Esophagus muscularis mucosa (tissue), 4 donors: ENCODE data around the gene CNTNAP2. TPM values are rescaled to one million over a fixed set of nuclear protein-coding genes. Genes with fewer than 3 reads are reported as not detected.

Experiments
- DNase-seq: peaks from one replicate; pipeline ENCODE4 v3.0.0-alpha.2; 2017; ENCODE audit errors: extremely low spot score
- H3K27ac ChIP-seq, 4 donors: fragments of 200-600 bp; sonication (generic); replicated peaks in 1 of 4; 1 replicate in 3 of 4; 2 replicates in 1 of 4; pipeline ENCODE4 v1.5.1; 2016 to 2019; ENCODE audit warnings: mild to moderate bottlenecking in 1 of 4
- H3K27me3 ChIP-seq, 4 donors: fragments of 200-600 bp; sonication (generic); one replicate each; pipeline versions ENCODE4 v1.5.1 to v1.6.0; 2016 to 2019
- H3K36me3 ChIP-seq, 4 donors: fragments of 200-600 bp; sonication (generic); one replicate each; pipeline ENCODE4 v1.5.1; 2016 to 2019
- H3K4me1 ChIP-seq, 4 donors: fragments of 200-600 bp; sonication (generic); one replicate each; pipeline ENCODE4 v1.5.1; 2016 to 2019
- H3K4me3 ChIP-seq, 4 donors: fragments of 200-600 bp; sonication (generic); 1 replicate in 2 of 4; 2 replicates in 2 of 4; pipeline ENCODE4 v1.5.1; 2016 to 2019; ENCODE audit warnings: mild to moderate bottlenecking in 4 of 4, moderate library complexity in 1 of 4
- H3K9me3 ChIP-seq, 4 donors: fragments of 200-600 bp; sonication (generic); 1 replicate in 3 of 4; 2 replicates in 1 of 4; pipeline ENCODE4 v1.5.1; 2016 to 2019
- CTCF ChIP-seq, 3 experiments: fragments of 200-600 bp in 2 of 3; fragments of 450-650 bp in 1 of 3; sonication (generic) in 2 of 3; IDR thresholded peaks; one replicate each; pipeline ENCODE4 v1.5.1; 2017 to 2019; ENCODE audit warnings: antibody characterized with exemption in 3 of 3, mild to moderate bottlenecking in 2 of 3, moderate library complexity in 1 of 3
- EP300 ChIP-seq: sonication (generic); formaldehyde crosslinking; IDR thresholded peaks from one replicate; pipeline ENCODE4 v1.6.1; 2017; ENCODE audit warnings: antibody characterized with exemption
- POLR2A ChIP-seq: fragments of 450-650 bp; IDR thresholded peaks from one replicate; pipeline ENCODE4 v1.6.1; 2017; ENCODE audit warnings: antibody characterized with exemption, moderate library complexity, mild to moderate bottlenecking, low read depth
- POLR2AphosphoS5 ChIP-seq, 2 donors: sonication (generic); formaldehyde crosslinking; IDR thresholded peaks; one replicate each; pipeline ENCODE4 v1.6.1; 2017; ENCODE audit warnings: antibody characterized with exemption in 2 of 2
- WGBS: methylation state at CpG from one replicate; pipeline ENCODE4 v1.1.5; 2018; 5-methylcytosine and 5-hydroxymethylcytosine counted together
- intact Hi-C: fragments of 100-400 bp; cut with DNase I; formaldehyde crosslinking; loops from one replicate; pipeline ENCODE4 v1.15.1; 2023
- total RNA-seq, 4 donors: library from RNA; depleted of rRNA; stranded (reverse); fragments of >200 nt; gene quantifications; one replicate each; pipeline versions ENCODE4 v1.1.0 to v1.2.1, GENCODE V29; 2016

Gene CNTNAP2
- total RNA-seq, 4 donors from 2014 or later, result 1.2 to 2.9 (median 1.9) TPM

GRCh38 chr7:148105853-148106252 lies 1989.3 kb downstream of the CNTNAP2 start:
- 88% methylated on average over 1 of the region's 1 CpG for WGBS
- DNase-seq, result no peak
- no peaks in the 10 kb centered on the region for H3K36me3 ChIP-seq
- no peak overlapping the region for H3K27ac ChIP-seq
- H3K9me3 ChIP-seq, result no peaks in the 10 kb centered on the region
- H3K27me3 ChIP-seq, result no peaks in the 10 kb centered on the region
- no peaks in the 10 kb centered on the region for H3K4me1 ChIP-seq
- intact Hi-C loops, result no loop called here
- no peak overlapping the region for H3K4me3 ChIP-seq
- TF ChIP-seq POLR2A (no peak), EP300 (no peak), CTCF (IDR thresholded peaks at IDR 0.05) (no peak), POLR2AphosphoS5 (IDR thresholded peaks at IDR 0.05) (no peak)

GRCh38 chr7:148107443-148108127 lies 1991.0 kb downstream of the CNTNAP2 start:
- 95% methylated on average over 6 of the region's 6 CpGs for WGBS
- H3K4me1 ChIP-seq, result no peaks in the 10 kb centered on the region

GRCh38 chr7:148108381-148108780 lies 1991.8 kb downstream of the CNTNAP2 start:
- Histone ChIP-seq H3K27ac (no peak overlapping the region), H3K27me3 (no peaks in the 10 kb centered on the region), H3K9me3 (no peaks in the 10 kb centered on the region), H3K4me3 (no peak overlapping the region), H3K4me1 (no peaks in the 10 kb centered on the region), H3K36me3 (no peaks in the 10 kb centered on the region)
- TF ChIP-seq EP300, result no peak
- TF ChIP-seq CTCF (IDR thresholded peaks at IDR 0.05), result no peak
- no peak for TF ChIP-seq POLR2AphosphoS5 (IDR thresholded peaks at IDR 0.05)
- TF ChIP-seq POLR2A, result no peak
- DNase-seq, result no peak
- WGBS, result 71% methylated on average over 4 of the region's 4 CpGs
- intact Hi-C loops, result no loop called here

More at GRCh38 chr7:148107443-148108127, 1991.0 kb downstream of the CNTNAP2 start:
- intact Hi-C loops, result no loop called here
- DNase-seq, result no peak
- TF ChIP-seq POLR2A (no peak), CTCF (IDR thresholded peaks at IDR 0.05) (no peak)
- Histone ChIP-seq H3K4me3 (no peak overlapping the region), H3K27me3 (no peaks in the 10 kb centered on the region), H3K36me3 (no peaks in the 10 kb centered on the region), H3K9me3 (no peaks in the 10 kb centered on the region), H3K27ac (no peak overlapping the region)

- H3K4me3 ChIP-seq, result no peak overlapping the region
- intact Hi-C loops, result no loop called here
- H3K9me3 ChIP-seq, result no peaks in the 10 kb centered on the region
- no peaks in the 10 kb centered on the region for H3K36me3 ChIP-seq
- H3K27me3 ChIP-seq, result no peaks in the 10 kb centered on the region
- no peak for TF ChIP-seq EP300
- no peak for TF ChIP-seq POLR2AphosphoS5 (IDR thresholded peaks at IDR 0.05)
- TF ChIP-seq CTCF (IDR thresholded peaks at IDR 0.05), result no peak
- TF ChIP-seq POLR2A, result no peak
- H3K4me1 ChIP-seq, result no peaks in the 10 kb centered on the region
- WGBS, result 81% methylated on average over 10 of the region's 13 CpGs
- no peak overlapping the region for H3K27ac ChIP-seq
- DNase-seq, result no peak
Measured at GRCh38 chr7:148110097-148110868, 1993.7 kb downstream of the CNTNAP2 start.
